HEK293 (cell line): Measurements from ENCODE around the gene XPOT.

Source experiments
- CTCF ChIA-PET: fragments of 350-600 bp; formaldehyde crosslinking; extraction: SDS; loops from one replicate; lab custom pipeline; 2021; ENCODE audit warnings: antibody characterized with exemption; lab: Yijun Ruan, JAX
- POLR2A ChIA-PET: fragments of 300-600 bp; formaldehyde crosslinking; extraction: SDS; loops from one replicate; lab custom pipeline; 2020; ENCODE audit warnings: antibody characterized with exemption, inconsistent platforms; lab: Yijun Ruan, JAX
- H3K27ac ChIP-seq: fragments of 200-500 bp; sonication (Bioruptor generic); 2 replicates; pipeline ENCODE4 v1.5.1; 2014; ENCODE audit warnings: low read depth, low read length, control low read depth, inconsistent platforms; ENCODE audit errors: extremely low read depth
- H3K36me3 ChIP-seq, 2 experiments: fragments of 200-500 bp in 1 of 2; sonication (Bioruptor generic) in 1 of 2; 1 replicate in 1 of 2; 2 replicates in 1 of 2; pipeline ENCODE4 v1.5.1; 2014 to 2017; ENCODE audit warnings: inconsistent platforms in 2 of 2, low read length in 2 of 2; ENCODE audit not compliant: control insufficient read depth in 2 of 2, insufficient read depth in 1 of 2
- H3K4me1 ChIP-seq: fragments of 200-500 bp; sonication (Bioruptor generic); 2 replicates; pipeline ENCODE4 v1.5.1; 2014; ENCODE audit warnings: mild to moderate bottlenecking, low read length, inconsistent platforms; ENCODE audit not compliant: control insufficient read depth, insufficient read depth
- H3K4me3 ChIP-seq: 2 replicates; pipeline ENCODE4 v1.5.1; 2011; ENCODE audit warnings: low read depth, mild to moderate bottlenecking, control low read depth, low read length, moderate library complexity
- H3K9me3 ChIP-seq: fragments of 200-500 bp; sonication (Bioruptor generic); 2 replicates; pipeline ENCODE4 v1.5.1; 2014; ENCODE audit warnings: low read depth, low read length, inconsistent platforms; ENCODE audit not compliant: control insufficient read depth, insufficient read depth
- GLIS1 ChIP-seq: fragments of 450-650 bp; formaldehyde crosslinking; IDR thresholded peaks from 2 replicates; pipeline ENCODE4 v1.5.1; 2016; ENCODE audit warnings: missing biosample characterization, missing genetic modification characterization
- GLIS2 ChIP-seq: fragments of 450-650 bp; formaldehyde crosslinking; IDR thresholded peaks from 2 replicates; pipeline ENCODE4 v1.5.1; 2016; ENCODE audit warnings: missing biosample characterization, missing genetic modification characterization
- HOXC10 ChIP-seq: sonication (generic); formaldehyde crosslinking; IDR thresholded peaks from 2 replicates; pipeline ENCODE4 v1.8.1; 2023; ENCODE audit warnings: mild to moderate bottlenecking, missing genetic modification reagents
- REPIN1 ChIP-seq: fragments of 450-650 bp; formaldehyde crosslinking; IDR thresholded peaks from 2 replicates; pipeline ENCODE4 v1.5.1; 2017; ENCODE audit warnings: missing biosample characterization, missing genetic modification characterization, low read depth
- TCF7L2 ChIP-seq: IDR thresholded peaks from 2 replicates; pipeline ENCODE4 v1.6.1; 2011; ENCODE audit warnings: low read depth, mild to moderate bottlenecking, inconsistent platforms, low read length, moderate library complexity, borderline replicate concordance
- WT1 ChIP-seq: fragments of 450-650 bp; formaldehyde crosslinking; IDR thresholded peaks from 2 replicates; pipeline ENCODE4 v1.5.1; 2016; ENCODE audit warnings: missing biosample characterization, missing genetic modification characterization
- ZFP37 ChIP-seq: fragments of 450-650 bp; formaldehyde crosslinking; IDR thresholded peaks from 2 replicates; pipeline ENCODE4 v1.5.1; 2016; ENCODE audit warnings: missing biosample characterization, missing genetic modification characterization
- ZNF133 ChIP-seq: fragments of 450-650 bp; formaldehyde crosslinking; IDR thresholded peaks from 2 replicates; pipeline ENCODE4 v1.5.1; 2016; ENCODE audit warnings: missing biosample characterization, missing genetic modification characterization
- ZNF214 ChIP-seq: fragments of 450-650 bp; formaldehyde crosslinking; IDR thresholded peaks from 2 replicates; pipeline ENCODE4 v1.5.1; 2017; ENCODE audit warnings: missing biosample characterization, mild to moderate bottlenecking, missing genetic modification characterization, borderline replicate concordance
- ZNF239 ChIP-seq: fragments of 450-650 bp; formaldehyde crosslinking; IDR thresholded peaks from 2 replicates; pipeline ENCODE4 v1.5.1; 2016; ENCODE audit warnings: missing biosample characterization, missing genetic modification characterization
- ZNF350 ChIP-seq: fragments of 450-650 bp; formaldehyde crosslinking; IDR thresholded peaks from 2 replicates; pipeline ENCODE4 v1.5.0; 2017; ENCODE audit warnings: missing biosample characterization, mild to moderate bottlenecking, missing genetic modification characterization
- ZNF394 ChIP-seq: fragments of 450-650 bp; formaldehyde crosslinking; IDR thresholded peaks from 2 replicates; pipeline ENCODE4 v1.5.1; 2016; ENCODE audit warnings: missing biosample characterization, missing genetic modification characterization, mild to moderate bottlenecking, moderate library complexity, borderline replicate concordance
- ZNF433 ChIP-seq: fragments of 450-650 bp; formaldehyde crosslinking; IDR thresholded peaks from 2 replicates; pipeline ENCODE4 v1.5.1; 2016; ENCODE audit warnings: missing biosample characterization, missing genetic modification characterization, low read depth
- ZNF473 ChIP-seq: fragments of 450-650 bp; formaldehyde crosslinking; IDR thresholded peaks from 2 replicates; pipeline ENCODE4 v1.5.1; 2017; ENCODE audit warnings: missing biosample characterization, missing genetic modification characterization
- ZNF530 ChIP-seq: fragments of 450-650 bp; formaldehyde crosslinking; IDR thresholded peaks from 2 replicates; pipeline ENCODE4 v1.5.1; 2016; ENCODE audit warnings: low read depth, missing biosample characterization, missing genetic modification characterization
- ZNF555 ChIP-seq: fragments of 450-650 bp; formaldehyde crosslinking; conservative IDR thresholded peaks from 2 replicates; pipeline ENCODE4 v1.5.1; 2017; ENCODE audit warnings: missing biosample characterization, mild to moderate bottlenecking, missing genetic modification characterization, inconsistent platforms
- ZNF560 ChIP-seq: fragments of 450-650 bp; formaldehyde crosslinking; IDR thresholded peaks from 2 replicates; pipeline ENCODE4 v1.5.1; 2017; ENCODE audit warnings: missing biosample characterization, missing genetic modification characterization, borderline replicate concordance
- ZNF561 ChIP-seq: fragments of 450-650 bp; IDR thresholded peaks from 2 replicates; pipeline ENCODE4 v1.5.1; 2018; ENCODE audit warnings: missing biosample characterization, missing genetic modification characterization, borderline replicate concordance
- ZNF610 ChIP-seq: fragments of 450-650 bp; formaldehyde crosslinking; IDR thresholded peaks from 2 replicates; pipeline ENCODE4 v1.5.1; 2016; ENCODE audit warnings: missing biosample characterization, missing genetic modification characterization, borderline replicate concordance
- ZNF624 ChIP-seq: fragments of 450-650 bp; formaldehyde crosslinking; IDR thresholded peaks from 2 replicates; pipeline ENCODE4 v1.5.1; 2017; ENCODE audit warnings: missing biosample characterization, missing genetic modification characterization
- ZNF626 ChIP-seq: fragments of 450-650 bp; sonication (Bioruptor Pico); formaldehyde crosslinking; IDR thresholded peaks from 2 replicates; pipeline ENCODE4 v1.5.1; 2018; ENCODE audit warnings: missing biosample characterization, missing genetic modification characterization, inconsistent platforms
- ZNF791 ChIP-seq: fragments of 450-650 bp; formaldehyde crosslinking; IDR thresholded peaks from 2 replicates; pipeline ENCODE4 v1.5.1; 2016; ENCODE audit warnings: missing biosample characterization, missing genetic modification characterization
- TF ChIP-seq, protein P1 (sequence below): fragments of 450-650 bp; formaldehyde crosslinking; IDR thresholded peaks from 2 replicates; pipeline ENCODE4 v1.5.1; 2016; ENCODE audit warnings: missing biosample characterization, missing genetic modification characterization
- TF ChIP-seq, protein P2 (sequence below): fragments of 450-650 bp; formaldehyde crosslinking; IDR thresholded peaks from 2 replicates; pipeline ENCODE4 v1.5.1; 2016; ENCODE audit warnings: missing biosample characterization, missing genetic modification characterization
- TF ChIP-seq, protein P3 (sequence below): fragments of 450-650 bp; formaldehyde crosslinking; IDR thresholded peaks from 2 replicates; pipeline ENCODE4 v1.5.1; 2016; ENCODE audit warnings: missing biosample characterization, missing genetic modification characterization
- TF ChIP-seq, protein P4 (sequence below): fragments of 450-650 bp; formaldehyde crosslinking; IDR thresholded peaks from 2 replicates; pipeline ENCODE4 v1.5.1; 2017; ENCODE audit warnings: missing biosample characterization, missing genetic modification characterization

The XPOT gene

DNA sequence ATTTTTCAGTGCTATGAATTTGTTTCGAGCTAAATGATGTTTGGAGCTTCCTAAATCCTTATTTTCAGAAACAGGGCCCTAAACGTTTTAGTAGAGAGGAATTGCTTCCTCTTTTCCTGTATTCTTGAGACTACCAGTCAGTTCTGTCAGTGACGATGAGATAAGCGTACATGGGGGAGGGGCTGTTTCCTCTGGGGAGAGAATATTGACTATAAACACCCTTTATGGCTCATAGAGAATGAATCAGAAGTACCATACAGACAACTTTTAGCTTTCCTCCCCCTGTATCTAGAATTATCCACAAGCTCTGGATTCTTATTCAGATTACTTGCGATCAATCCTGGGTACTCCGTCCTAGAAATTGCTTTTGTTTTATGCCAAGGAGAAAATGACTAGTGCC lies 52.8 kb downstream of the XPOT start (continued):
- TF ChIP-seq ZNF791 (tag by site-specific recombination) (no peak), ZFP37 (tag by site-specific recombination) (no peak), ZNF626 (tag by site-specific recombination) (no peak), ZNF561 (no peak), ZNF433 (tag by site-specific recombination) (no peak), TCF7L2 (no peak), REPIN1 (no peak), ZNF350 (tag by site-specific recombination) (no peak)
- TF ChIP-seq, protein P1, sequence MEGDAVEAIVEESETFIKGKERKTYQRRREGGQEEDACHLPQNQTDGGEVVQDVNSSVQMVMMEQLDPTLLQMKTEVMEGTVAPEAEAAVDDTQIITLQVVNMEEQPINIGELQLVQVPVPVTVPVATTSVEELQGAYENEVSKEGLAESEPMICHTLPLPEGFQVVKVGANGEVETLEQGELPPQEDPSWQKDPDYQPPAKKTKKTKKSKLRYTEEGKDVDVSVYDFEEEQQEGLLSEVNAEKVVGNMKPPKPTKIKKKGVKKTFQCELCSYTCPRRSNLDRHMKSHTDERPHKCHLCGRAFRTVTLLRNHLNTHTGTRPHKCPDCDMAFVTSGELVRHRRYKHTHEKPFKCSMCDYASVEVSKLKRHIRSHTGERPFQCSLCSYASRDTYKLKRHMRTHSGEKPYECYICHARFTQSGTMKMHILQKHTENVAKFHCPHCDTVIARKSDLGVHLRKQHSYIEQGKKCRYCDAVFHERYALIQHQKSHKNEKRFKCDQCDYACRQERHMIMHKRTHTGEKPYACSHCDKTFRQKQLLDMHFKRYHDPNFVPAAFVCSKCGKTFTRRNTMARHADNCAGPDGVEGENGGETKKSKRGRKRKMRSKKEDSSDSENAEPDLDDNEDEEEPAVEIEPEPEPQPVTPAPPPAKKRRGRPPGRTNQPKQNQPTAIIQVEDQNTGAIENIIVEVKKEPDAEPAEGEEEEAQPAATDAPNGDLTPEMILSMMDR = no peak
- TF ChIP-seq, all 188 proteins: peak for 0

DNA sequence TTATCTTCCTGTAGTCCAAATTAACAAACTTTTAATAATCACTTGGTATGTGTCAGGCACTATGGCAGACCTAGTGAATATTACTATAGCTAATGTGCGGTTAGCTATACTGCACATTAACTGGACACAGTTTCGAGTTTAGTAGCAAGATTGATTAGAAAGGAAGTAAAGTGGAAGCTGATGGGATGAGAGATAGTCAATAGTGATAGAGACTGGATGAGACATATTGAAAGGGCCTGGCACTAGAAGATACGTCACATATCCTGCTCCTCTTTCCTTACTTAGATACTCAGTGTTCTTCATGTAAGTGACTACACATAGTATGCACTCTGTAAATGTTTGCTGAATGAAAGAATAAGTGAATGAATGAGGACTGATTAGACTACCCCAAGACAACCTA lies 53.3 kb downstream of the XPOT start:
- Histone ChIP-seq H3K36me3 (peaks cover 19 to 42% of the 10 kb centered on the region in 2 experiments), H3K4me1 (peaks cover 3% of the 10 kb centered on the region), H3K9me3 (no peaks in the 10 kb centered on the region), H3K27ac (no peak overlapping the region), H3K4me3 (no peak overlapping the region)
- POLR2A ChIA-PET = no interaction called here
- CTCF ChIA-PET = no interaction called here
- no peak for TF ChIP-seq ZNF239
- TF ChIP-seq GLIS1 = no peak
- TF ChIP-seq ZNF560 = no peak
- no peak for TF ChIP-seq ZNF610 (tag by site-specific recombination)
- no peak for TF ChIP-seq HOXC10 (CRISPR knock-in tag)
- TF ChIP-seq, protein P2, sequence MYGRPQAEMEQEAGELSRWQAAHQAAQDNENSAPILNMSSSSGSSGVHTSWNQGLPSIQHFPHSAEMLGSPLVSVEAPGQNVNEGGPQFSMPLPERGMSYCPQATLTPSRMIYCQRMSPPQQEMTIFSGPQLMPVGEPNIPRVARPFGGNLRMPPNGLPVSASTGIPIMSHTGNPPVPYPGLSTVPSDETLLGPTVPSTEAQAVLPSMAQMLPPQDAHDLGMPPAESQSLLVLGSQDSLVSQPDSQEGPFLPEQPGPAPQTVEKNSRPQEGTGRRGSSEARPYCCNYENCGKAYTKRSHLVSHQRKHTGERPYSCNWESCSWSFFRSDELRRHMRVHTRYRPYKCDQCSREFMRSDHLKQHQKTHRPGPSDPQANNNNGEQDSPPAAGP = no peak
- TF ChIP-seq ZNF394 (tag by site-specific recombination) = no peak
- TF ChIP-seq ZNF624 (tag by site-specific recombination) = no peak
- no peak for TF ChIP-seq ZNF530 (tag by site-specific recombination)
- TF ChIP-seq ZNF214 (tag by site-specific recombination) = no peak
- TF ChIP-seq GLIS2 (tag by site-specific recombination) = no peak
- no peak for TF ChIP-seq ZNF555
- TF ChIP-seq, protein P3, sequence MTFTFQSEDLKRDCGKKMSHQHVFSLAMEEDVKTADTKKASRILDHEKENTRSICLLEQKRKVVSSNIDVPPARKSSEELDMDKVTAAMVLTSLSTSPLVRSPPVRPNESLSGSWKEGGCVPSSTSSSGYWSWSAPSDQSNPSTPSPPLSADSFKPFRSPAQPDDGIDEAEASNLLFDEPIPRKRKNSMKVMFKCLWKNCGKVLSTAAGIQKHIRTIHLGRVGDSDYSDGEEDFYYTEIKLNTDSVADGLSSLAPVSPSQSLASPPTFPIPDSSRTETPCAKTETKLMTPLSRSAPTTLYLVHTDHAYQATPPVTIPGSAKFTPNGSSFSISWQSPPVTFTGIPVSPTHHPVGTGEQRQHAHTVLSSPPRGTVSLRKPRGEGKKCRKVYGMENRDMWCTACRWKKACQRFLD = no peak
- TF ChIP-seq ZNF133 (tag by site-specific recombination) = no peak
- TF ChIP-seq REPIN1 = no peak

DNA sequence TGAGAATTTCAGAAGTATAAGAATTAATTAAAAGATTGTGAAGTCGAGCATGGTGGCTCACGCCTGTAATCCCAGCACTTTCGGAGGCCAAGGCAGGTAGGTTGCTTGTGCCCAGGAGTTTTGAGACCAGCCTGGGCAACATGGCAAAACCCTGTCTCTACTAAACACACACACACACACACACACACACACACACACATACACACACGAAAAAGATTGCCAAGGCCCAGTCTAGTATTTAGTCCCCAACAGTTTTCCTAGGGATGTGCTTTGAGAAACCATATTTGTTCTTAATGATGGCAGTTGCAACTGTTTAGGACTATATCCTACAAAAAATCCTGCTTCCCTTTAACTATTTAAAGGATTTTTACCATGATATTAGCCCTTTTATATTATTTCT lies 53.7 kb downstream of the XPOT start:
- Histone ChIP-seq H3K9me3 (no peaks in the 10 kb centered on the region), H3K36me3 (peaks cover 23 to 45% of the 10 kb centered on the region in 2 experiments), H3K4me1 (peaks cover 3% of the 10 kb centered on the region), H3K27ac (no peak overlapping the region), H3K4me3 (no peak overlapping the region)
- CTCF ChIA-PET = no interaction called here
- TF ChIP-seq, protein P4, sequence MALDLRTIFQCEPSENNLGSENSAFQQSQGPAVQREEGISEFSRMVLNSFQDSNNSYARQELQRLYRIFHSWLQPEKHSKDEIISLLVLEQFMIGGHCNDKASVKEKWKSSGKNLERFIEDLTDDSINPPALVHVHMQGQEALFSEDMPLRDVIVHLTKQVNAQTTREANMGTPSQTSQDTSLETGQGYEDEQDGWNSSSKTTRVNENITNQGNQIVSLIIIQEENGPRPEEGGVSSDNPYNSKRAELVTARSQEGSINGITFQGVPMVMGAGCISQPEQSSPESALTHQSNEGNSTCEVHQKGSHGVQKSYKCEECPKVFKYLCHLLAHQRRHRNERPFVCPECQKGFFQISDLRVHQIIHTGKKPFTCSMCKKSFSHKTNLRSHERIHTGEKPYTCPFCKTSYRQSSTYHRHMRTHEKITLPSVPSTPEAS (tag by site-specific recombination) = peak; percentile 67
- TF ChIP-seq ZNF473 = no peak
- no peak for TF ChIP-seq WT1
- POLR2A ChIA-PET = no interaction called here
